Neural crest cell (in vitro differentiated cells): ENCODE measurements around the gene ANKRD23. TPM values are rescaled to one million over a fixed set of nuclear protein-coding genes. Genes with fewer than 3 reads are reported as not detected.

Experiments
- DNase-seq: peaks from one replicate; pipeline ENCODE4 v3.0.0; 2021; ENCODE audit warnings: low read depth, mixed read lengths, low spot score
- H3K27ac Mint-ChIP-seq: one replicate; pipeline ENCODE4 v1.8.0; 2021; ENCODE audit warnings: mild to moderate bottlenecking, mixed read lengths; ENCODE audit not compliant: unreplicated experiment
- H3K27me3 Mint-ChIP-seq: 2 replicates; pipeline ENCODE4 v1.8.0; 2021; ENCODE audit warnings: low read depth, mild to moderate bottlenecking, mixed read lengths
- H3K36me3 Mint-ChIP-seq: 2 replicates; pipeline ENCODE4 v1.8.0; 2021; ENCODE audit warnings: low read depth, mild to moderate bottlenecking, mixed read lengths
- H3K4me1 Mint-ChIP-seq: 2 replicates; pipeline ENCODE4 v1.8.0; 2021; ENCODE audit warnings: mixed read lengths
- H3K4me3 Mint-ChIP-seq: one replicate; pipeline ENCODE4 v1.8.0; 2021; ENCODE audit warnings: mild to moderate bottlenecking, mixed read lengths
- H3K9me3 Mint-ChIP-seq: 2 replicates; pipeline ENCODE4 v1.8.0; 2021; ENCODE audit warnings: mixed read lengths
- CTCF ChIP-seq: fragments of 200-600 bp; sonication (generic); conservative IDR thresholded peaks from 2 replicates; pipeline ENCODE4 v1.5.0; 2021; ENCODE audit warnings: antibody characterized with exemption, mild to moderate bottlenecking
- total RNA-seq: library from RNA; stranded (reverse); gene quantifications from 2 replicates; pipeline ENCODE4 v1.2.1, GENCODE V29; 2021

ANKRD23 gene
- total RNA-seq, 1 donor from 2014 or later, result 11.4 TPM

GRCh38 chr2:96866986-96867755 lies 23.4 kb upstream of the ANKRD23 start:
- Mint-ChIP-seq H3K4me1 (peaks cover 32% of the 10 kb centered on the region), H3K27me3 (no peaks in the 10 kb centered on the region), H3K36me3 (peaks cover 6% of the 10 kb centered on the region), H3K9me3 (no peaks in the 10 kb centered on the region), H3K4me3 (peak overlapping the region; percentile 94), H3K27ac (peak overlapping the region; percentile 96)
- DNase-seq, result no peak
- TF ChIP-seq CTCF, result no peak

GRCh38 chr2:96866586-96866985 lies 22.8 kb upstream of the ANKRD23 start:
- no peaks in the 10 kb centered on the region for H3K27me3 Mint-ChIP-seq
- peaks cover 7% of the 10 kb centered on the region for H3K36me3 Mint-ChIP-seq
- peaks cover 34% of the 10 kb centered on the region for H3K4me1 Mint-ChIP-seq
- no peak overlapping the region for H3K27ac Mint-ChIP-seq
- no peak for DNase-seq
- TF ChIP-seq CTCF, result no peak
- H3K9me3 Mint-ChIP-seq, result no peaks in the 10 kb centered on the region
- H3K4me3 Mint-ChIP-seq, result peak overlapping the region; percentile 94

- peaks cover 30% of the 10 kb centered on the region for H3K4me1 Mint-ChIP-seq
- peaks cover 8% of the 10 kb centered on the region for H3K36me3 Mint-ChIP-seq
- H3K27ac Mint-ChIP-seq, result no peak overlapping the region
- no peak for TF ChIP-seq CTCF
- H3K27me3 Mint-ChIP-seq, result no peaks in the 10 kb centered on the region
- DNase-seq, result no peak
- H3K9me3 Mint-ChIP-seq, result no peaks in the 10 kb centered on the region
- H3K4me3 Mint-ChIP-seq, result peak overlapping the region; percentile 94
Measured at GRCh38 chr2:96866149-96866548, 22.3 kb upstream of the ANKRD23 start.

GRCh38 chr2:96865654-96866053 lies 21.8 kb upstream of the ANKRD23 start:
- TF ChIP-seq CTCF, result no peak
- Mint-ChIP-seq H3K27me3 (no peaks in the 10 kb centered on the region), H3K4me1 (peaks cover 25% of the 10 kb centered on the region), H3K27ac (no peak overlapping the region), H3K9me3 (no peaks in the 10 kb centered on the region), H3K36me3 (peaks cover 8% of the 10 kb centered on the region), H3K4me3 (peak overlapping the region; percentile 77)
- DNase-seq, result no peak

GRCh38 chr2:96864343-96865091 lies 20.7 kb upstream of the ANKRD23 start:
- H3K27me3 Mint-ChIP-seq, result no peaks in the 10 kb centered on the region
- no peak for DNase-seq
- peaks cover 33% of the 10 kb centered on the region for H3K4me1 Mint-ChIP-seq
- no peak overlapping the region for H3K4me3 Mint-ChIP-seq
- H3K36me3 Mint-ChIP-seq, result peaks cover 8% of the 10 kb centered on the region
- no peak for TF ChIP-seq CTCF
- no peak overlapping the region for H3K27ac Mint-ChIP-seq
- no peaks in the 10 kb centered on the region for H3K9me3 Mint-ChIP-seq
